NB4 (cell line): ENCODE measurements around the gene SSC5D.

Source experiments
- MYC ChIP-seq: IDR thresholded peaks from 2 replicates; pipeline ENCODE4 v1.6.1; 2011; ENCODE audit warnings: low read depth, low read length
- POLR2A ChIP-seq: IDR thresholded peaks from 2 replicates; pipeline ENCODE4 v1.6.1; 2011; ENCODE audit warnings: mild to moderate bottlenecking; ENCODE audit not compliant: insufficient read length; ENCODE audit errors: extremely low read depth
- TF ChIP-seq, protein P1 (sequence below): IDR thresholded peaks from 2 replicates; pipeline ENCODE4 v1.6.1; 2011; ENCODE audit warnings: low read depth, low read length
- TF ChIP-seq, protein P2 (sequence below): IDR thresholded peaks from one replicate; pipeline ENCODE4 v1.5.1; 2012; ENCODE audit warnings: low read depth, low read length

DNA sequence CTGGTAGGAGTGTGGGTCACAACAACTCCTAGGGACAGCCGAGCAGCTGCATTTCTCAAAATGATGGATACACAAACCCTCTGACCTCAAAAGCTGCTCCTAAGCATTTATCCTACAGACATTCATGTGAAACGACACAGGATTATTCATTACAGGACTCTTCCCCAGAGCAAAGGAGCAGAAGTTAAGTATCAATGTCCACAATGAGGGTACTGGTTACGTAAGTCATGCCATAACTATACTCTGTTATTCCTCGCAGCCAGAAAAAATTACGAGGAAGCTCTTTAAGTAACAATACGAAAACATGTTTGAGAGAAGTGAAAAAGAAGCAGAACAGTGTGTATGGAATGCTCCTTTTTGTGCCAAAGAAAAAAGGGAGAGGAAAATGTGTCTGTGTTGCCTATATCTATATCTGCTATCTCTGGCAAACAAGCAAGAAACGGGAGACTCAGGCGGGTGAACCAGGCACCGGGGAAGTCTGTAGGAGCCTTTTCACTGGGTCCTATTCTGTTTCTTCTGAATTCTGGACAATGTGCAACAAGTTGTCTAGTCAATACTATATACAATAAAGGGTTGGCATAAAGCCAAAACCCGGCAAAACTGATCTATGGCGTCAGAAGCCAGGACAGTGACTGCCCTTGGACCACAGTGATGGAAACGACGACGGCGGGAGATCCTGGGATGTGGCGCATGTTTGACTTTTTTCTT is 28.1 kb upstream of the SSC5D start:
- TF ChIP-seq POLR2A (no peak), MYC (no peak)
- TF ChIP-seq, protein P1, sequence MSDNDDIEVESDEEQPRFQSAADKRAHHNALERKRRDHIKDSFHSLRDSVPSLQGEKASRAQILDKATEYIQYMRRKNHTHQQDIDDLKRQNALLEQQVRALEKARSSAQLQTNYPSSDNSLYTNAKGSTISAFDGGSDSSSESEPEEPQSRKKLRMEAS = no peak
- TF ChIP-seq, protein P2, sequence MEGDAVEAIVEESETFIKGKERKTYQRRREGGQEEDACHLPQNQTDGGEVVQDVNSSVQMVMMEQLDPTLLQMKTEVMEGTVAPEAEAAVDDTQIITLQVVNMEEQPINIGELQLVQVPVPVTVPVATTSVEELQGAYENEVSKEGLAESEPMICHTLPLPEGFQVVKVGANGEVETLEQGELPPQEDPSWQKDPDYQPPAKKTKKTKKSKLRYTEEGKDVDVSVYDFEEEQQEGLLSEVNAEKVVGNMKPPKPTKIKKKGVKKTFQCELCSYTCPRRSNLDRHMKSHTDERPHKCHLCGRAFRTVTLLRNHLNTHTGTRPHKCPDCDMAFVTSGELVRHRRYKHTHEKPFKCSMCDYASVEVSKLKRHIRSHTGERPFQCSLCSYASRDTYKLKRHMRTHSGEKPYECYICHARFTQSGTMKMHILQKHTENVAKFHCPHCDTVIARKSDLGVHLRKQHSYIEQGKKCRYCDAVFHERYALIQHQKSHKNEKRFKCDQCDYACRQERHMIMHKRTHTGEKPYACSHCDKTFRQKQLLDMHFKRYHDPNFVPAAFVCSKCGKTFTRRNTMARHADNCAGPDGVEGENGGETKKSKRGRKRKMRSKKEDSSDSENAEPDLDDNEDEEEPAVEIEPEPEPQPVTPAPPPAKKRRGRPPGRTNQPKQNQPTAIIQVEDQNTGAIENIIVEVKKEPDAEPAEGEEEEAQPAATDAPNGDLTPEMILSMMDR = no peak
